NAMALWA (cell line): ENCODE data around the gene TIFAB.
A peak's percentile ranks its signal among the peaks of the same experiment; 100 is the strongest.

Source experiments
- DNase-seq: peaks from one replicate; pipeline ENCODE4 v3.0.0-alpha.2; 2015; ENCODE audit warnings: low spot score

TIFAB gene

DNA sequence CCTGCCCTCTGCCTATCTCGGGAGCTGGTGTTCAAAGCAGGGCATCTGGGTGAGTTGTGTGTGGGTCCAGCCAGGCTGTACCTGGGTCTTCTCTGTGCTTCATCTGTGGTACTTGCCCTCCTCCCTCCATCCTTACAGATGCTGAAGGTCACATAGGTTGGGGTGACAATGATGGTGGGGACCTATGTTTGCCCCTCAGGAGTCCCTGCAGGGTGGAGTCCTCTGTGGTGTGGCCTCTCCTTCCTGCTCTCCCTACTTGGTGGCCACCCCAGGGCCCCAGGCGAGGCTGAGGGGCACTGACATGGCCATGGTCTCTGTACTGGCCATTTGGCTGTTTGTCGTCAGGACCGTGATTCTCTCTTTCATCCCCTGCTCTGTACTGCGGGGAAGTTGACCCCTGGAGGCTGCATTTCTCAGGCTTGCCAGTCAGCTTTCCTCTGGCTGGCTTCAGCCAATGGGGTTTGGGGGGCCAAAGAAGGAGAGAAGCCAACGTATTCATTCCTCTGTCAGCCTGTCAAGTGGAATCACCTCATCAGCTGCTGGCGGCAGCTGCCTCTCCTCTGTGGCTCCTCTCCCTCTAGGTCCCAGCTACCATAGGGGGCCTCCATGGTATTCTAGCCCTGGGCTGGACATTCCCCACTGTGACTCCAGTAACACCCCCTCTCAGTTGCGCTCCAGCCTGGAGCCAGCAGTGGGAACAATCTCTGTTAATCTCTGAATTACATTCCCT lies 9.6 kb downstream of the TIFAB start:
- no peak for DNase-seq

- DNase-seq = no peak
Measured at GRCh38 chr5:135441919-135442318, 10.2 kb downstream of the TIFAB start.

DNA sequence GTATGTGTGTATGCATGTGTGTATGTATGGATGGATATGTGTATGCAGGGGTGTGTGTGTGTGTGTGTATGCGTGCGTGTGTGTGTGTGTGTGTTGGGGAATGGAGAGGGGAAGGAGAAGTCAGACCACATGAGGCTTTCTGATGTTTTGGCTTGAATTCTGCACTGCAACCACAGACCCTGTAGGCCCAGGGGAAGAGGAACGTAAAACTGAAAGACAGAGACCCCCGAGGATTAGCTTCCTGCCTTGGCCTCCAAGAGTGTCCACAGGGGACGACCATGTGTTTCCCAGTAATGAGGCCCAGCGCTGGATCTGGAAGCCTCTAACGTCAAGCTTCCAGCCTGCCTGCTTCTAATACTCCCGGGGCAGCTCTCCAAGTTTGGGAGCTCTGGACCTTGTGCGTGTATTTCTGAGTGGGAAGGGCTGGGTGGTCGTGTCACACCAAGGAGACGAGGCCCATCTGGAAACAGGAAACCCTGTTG lies 10.8 kb downstream of the TIFAB start:
- no peak for DNase-seq

- no peak for DNase-seq
Measured at GRCh38 chr5:135440916-135441315, 11.2 kb downstream of the TIFAB start.

- no peak for DNase-seq
Measured at GRCh38 chr5:135439231-135440205, 12.6 kb downstream of the TIFAB start.

- DNase-seq = no peak
Measured at GRCh38 chr5:135438636-135439221, 13.4 kb downstream of the TIFAB start.

GRCh38 chr5:135437796-135438560 lies 14.2 kb downstream of the TIFAB start:
- DNase-seq = no peak

DNA sequence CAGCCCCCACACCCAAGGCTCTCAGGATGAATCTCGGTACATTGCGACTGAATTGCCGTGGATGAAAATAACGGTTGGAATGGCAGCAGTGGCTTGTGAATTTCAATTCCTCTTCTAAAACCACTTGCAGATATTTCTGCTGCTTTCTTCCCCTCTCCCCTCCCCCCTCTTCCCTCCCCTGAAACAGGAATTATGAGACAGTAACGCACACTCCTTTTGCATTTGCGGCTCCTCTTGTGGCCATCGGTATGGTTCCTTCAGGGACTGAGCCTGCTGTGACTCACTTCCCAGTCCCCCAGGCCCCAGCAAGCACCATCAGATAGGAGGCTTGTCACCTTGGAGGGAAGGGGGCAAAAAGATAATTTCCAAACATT lies 14.7 kb downstream of the TIFAB start:
- DNase-seq = no peak

DNA sequence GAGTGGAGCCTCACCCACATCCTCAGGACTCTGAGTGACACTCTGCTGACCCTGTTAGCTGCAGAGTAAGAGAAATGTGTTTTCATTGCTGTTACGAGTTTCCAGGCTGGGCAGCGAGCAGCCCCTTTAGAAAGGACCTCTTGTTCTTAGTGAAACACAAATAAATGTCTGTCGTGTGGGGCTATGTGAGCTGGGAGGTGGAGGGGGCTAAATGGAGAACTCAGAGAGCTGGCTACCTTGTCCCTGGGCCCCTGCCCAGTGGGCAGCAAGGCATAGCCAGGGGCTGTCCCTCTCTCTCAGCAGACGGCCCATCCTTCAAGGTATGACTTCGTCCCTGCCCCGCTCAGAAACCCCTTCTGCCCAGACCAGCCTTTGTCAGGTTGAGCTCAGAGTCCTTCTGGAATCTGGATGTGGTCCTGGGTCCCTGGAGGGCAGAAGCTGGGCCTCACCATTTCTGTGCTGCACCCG lies 15.2 kb downstream of the TIFAB start:
- no peak for DNase-seq

DNA sequence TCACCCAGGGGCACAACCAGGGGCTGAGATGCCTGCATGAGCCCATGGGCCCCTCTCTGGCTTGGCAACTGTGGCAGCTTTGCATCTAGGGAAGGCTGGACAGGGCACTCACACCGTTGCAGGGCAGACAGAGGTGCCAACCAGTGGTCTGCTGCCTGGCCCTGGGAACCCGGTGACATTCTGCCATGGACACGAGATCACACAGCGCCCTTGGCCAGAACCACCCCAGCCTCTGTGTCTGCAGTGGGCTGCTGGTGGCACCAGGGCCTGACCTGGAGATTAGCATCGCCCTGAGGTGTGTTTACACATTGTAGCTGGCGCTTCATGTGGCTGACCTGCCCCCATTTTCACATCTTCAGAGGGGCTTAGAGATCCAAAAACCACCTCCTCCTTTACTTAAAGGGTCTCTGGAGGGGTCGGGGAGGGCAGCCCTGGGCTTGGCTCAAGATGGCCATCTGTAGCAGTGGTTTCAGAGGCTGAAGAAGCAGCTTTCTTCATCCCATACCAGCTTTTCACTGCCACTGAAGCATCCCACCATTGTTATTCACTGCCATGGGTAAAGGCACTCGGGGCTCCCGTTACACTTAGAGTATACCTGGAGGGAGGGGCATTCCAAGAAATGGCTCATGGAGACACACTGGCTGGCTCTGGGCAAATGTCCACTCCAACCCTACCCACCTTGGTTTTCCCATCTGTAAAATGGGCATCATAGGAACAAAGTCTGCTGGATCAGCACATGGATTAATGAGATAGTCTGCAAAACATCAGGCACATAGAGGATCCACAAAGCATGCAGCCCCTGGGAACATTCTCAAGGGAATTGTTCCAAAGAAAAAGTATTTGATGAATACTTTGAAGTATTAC lies 16.5 kb downstream of the TIFAB start:
- no peak for DNase-seq

- DNase-seq = no peak
Measured at GRCh38 chr5:135434591-135435466, 17.3 kb downstream of the TIFAB start.

- DNase-seq = no peak
Measured at GRCh38 chr5:135433681-135434426, 18.3 kb downstream of the TIFAB start.

- peak; percentile 11 for DNase-seq
Measured at GRCh38 chr5:135432113-135432512, 20.0 kb downstream of the TIFAB start.

GRCh38 chr5:135430135-135430437 lies 22.1 kb downstream of the TIFAB start:
- no peak for DNase-seq

- DNase-seq = no peak
Measured at GRCh38 chr5:135429301-135430134, 22.6 kb downstream of the TIFAB start.

DNA sequence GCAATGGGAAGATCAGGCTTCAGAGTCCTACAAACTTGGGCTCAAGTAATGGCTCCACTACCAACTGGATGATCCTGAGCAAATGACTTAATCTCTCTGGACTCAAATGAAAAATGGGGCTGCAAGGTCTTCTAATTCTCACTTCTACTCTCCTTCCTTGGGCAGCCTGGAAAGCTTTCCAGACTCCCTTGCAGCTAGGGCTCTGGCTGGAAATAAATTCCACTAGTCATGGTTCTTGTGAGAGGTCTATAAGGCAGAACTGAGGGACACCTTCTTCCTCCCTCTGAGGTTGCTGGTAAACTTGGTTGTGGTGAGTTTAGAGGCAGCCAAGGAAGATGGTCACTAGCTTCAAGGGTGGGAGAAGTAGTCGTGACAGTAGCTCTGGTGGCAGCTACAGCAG lies 23.6 kb downstream of the TIFAB start:
- no peak for DNase-seq

DNA sequence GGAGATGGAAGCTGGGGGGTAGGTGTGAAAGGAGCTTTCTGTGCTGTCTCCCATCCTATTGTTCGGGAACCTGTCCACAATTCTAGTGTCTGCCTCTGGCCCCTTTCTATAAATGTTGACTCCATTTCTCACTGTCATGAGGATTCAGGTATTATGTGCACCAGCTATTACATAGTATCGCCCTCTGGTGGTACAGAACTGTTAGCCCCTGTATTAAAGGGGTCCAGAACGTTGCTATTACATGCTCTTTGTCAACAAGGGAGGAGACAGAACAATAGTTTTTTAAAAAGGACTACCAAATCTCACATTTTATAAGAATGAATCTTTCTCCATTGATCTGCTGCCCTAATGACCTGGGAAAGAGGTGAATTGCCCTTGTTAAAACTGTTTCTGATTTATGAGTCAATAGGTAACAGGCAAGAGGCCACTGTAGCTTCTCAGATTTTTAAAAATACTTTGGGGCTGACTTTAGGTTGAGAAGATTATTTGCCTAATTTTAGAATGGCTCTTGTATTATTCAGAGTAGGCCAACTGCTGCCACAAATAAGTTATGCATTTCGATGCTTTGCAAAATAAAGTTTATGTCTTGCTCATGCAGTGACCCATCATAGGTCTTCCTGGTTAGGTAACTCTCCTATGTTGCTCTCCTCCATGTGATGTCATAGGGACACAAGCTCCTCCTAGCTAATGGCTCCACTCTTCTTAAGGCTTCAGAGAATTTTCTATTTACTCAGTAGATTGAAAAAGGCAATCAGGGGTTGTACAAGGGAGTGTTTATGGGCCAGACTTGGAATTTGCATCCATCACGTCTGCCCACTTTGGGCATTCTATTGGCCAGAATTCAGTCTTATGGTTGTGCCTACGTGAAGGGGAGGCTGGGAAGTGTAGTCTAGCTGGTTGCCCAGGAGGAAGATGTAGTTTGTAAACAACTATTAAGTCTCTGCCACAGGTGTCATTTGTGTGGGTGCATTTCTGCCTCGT lies 25.8 kb downstream of the TIFAB start:
- peak; percentile 80 for DNase-seq
